Measurements from ENCODE around the gene RELA.

- TF ChIP-seq CTCF (conservative IDR thresholded peaks at IDR 0.05) (no peak), ZFX (IDR thresholded peaks at IDR 0.05) (no peak)
Measured at GRCh38 chr11:65657426-65657825, 5.3 kb downstream of the RELA start.

All from C4-2B (cell line).